GM21367 (cell line): ENCODE results near the gene CDCA7.
"Not testable (repeated sequence)": the region's sequence is repeated elsewhere in the genome, so short reads cannot be mapped to it uniquely, and the experiment has no call there.

Source experiments
- ATAC-seq: cut with Tn5 transposase; IDR thresholded peaks from one replicate; pipeline ENCODE4 v1.9.1; 2021; ENCODE audit not compliant: unreplicated experiment

The CDCA7 gene

DNA sequence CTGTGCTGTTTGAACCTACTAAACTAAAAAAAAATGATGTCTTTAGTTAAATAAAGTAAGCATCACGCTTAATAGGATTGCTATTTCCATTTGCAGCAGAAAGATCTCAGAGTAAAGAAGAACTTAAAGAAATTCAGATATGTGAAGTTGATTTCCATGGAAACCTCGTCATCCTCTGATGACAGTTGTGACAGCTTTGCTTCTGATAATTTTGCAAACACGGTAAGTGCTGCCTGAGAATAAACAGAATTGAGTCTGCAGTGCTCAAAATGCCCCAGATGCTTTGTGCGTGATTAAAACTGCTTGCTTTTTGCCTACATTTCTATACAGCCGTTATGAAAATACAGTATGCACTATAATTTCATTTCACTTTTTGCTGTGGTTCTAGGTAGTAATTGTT is 3.9 kb downstream of the CDCA7 start:
- no peak for ATAC-seq

DNA sequence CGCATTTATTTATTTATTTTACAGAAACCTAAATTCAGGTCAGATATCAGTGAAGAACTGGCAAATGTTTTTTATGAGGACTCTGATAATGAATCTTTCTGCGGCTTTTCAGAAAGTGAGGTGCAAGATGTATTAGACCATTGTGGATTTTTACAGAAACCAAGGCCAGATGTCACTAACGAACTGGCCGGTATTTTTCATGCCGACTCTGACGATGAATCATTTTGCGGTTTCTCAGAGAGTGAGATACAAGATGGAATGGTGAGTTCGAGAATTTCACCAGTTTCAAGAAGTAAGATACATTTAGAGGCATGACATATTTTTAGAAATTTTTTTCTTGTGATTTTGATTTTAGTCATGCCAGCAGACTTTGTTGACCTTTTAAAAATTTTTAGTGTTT is 4.6 kb downstream of the CDCA7 start:
- ATAC-seq: no peak

DNA sequence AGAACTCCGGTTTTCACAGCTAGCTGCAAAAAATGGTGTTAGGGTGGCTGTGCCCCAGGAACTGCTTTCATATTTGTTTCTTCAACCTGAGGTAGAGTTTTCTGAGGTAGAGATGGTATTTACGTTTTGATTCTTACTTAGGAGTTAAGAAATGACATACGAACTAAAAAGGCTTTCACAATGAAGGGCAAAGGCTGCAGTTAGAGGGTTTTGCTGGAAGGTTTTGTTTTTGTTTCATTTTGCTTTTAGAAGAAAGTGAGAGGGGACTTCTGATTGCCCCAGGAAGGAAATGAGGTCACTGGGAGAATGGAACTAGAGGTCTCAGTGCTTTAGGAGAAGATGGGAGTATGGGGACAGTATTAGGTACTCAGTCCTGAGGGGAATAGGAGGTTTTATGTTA is 15.5 kb downstream of the CDCA7 start:
- ATAC-seq: no peak

DNA sequence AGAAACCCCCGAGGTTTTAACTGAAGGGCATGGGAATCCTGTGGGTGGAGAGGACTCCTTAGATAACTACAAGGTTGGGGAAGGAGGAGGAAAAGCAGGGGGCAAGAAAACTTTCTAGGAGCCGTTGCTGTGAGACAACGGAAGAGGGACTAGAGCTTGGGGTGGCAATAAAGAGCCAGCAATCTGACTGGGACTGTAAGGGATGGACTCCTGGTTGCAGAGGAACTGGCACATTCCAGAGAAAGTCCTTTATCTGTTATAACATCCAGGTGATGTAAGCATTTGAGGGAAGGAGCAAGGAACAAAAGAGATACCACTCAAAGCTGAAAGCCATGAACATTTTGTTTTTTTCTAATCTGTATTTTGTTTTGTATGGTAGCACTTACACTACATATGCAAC is 16.4 kb downstream of the CDCA7 start:
- ATAC-seq: no peak

DNA sequence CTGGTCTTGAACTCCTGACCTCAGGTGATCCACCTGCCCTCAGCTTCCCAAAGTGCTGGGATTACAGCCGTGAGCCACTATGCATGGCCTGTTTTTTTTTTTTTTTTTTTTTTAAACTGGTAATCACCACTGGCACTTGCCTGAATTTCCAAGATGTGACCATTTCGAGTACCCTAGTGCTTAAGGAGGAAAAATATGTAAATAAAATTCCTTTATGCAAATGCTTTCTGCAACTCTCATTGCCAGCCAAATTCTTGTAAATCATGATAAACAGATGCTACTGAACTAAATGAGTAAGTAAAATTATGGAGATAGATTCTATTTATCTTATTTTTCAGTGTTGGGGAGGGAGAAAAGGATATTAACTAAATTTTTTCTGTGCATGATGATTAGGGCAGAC is 18.6 kb downstream of the CDCA7 start:
- no peak for ATAC-seq

DNA sequence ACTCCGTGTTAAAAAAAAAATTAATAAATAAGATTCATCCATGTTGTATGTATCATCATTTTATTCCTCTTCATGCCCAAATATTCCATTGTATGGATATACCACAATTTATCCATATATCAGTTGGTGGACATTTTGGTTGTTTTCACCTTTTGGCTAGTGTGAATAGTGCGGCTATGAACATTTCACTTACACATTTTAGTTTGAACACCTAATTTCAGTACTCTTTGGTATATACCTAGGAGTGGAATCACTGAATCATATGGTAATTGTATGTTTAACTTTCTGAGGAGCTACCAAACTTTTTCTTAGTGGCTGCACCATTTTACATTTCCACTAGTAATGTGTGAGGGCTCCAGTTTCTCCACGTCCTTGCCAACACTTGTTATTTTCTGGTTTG is 20.0 kb downstream of the CDCA7 start:
- no peak for ATAC-seq

DNA sequence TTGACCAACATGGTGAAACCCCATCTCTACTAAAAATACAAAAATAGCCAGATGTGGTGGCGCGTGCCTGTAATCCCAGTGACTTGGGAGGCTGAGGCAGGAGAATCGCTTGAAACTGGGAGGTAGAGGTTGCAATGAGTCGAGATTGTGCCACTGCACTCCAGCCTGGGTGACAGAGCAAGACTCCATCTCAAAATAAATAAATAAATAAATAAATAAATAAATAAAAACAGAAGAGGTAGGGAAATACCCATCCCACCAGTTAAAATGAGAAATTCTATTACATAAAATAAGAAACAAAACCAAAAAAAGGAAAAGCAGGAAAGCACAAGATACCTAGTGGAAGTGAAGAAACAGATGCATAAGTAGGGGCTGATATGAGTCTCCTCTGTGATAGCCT is 30.9 kb downstream of the CDCA7 start:
- ATAC-seq: not testable (repeated sequence)

DNA sequence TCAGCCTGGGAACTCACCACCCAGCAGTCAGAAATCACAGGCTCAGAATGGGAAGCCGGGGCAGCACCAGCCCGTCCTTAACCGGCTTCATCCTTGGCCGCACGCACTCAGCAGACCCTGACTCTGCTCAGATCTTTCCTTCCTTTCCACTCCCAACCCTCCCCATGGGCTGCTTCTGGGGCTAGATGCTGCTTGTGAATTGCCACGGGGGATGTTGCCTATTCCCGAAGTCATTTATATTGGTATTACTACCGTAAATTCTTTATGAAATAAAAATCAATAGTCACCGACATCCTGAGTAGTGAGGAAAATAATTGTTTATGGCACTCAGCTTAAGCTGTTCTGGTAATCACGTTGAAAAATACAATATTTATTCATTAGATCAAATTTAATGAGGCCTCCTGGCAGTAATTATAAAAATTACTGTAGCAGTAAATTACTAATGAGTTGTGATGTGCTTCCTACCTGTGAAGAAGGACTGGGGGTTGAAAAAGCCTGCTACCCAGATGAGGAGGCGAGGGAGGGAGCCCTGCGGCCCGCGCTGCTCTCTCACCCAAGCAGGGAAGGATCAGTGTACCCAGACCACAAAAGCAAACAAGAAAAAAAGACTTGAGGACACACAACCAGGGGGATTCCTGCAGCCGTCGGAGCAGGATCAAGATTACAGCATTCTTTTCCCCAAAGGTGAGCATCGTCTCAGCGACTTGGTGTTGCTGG is 31.5 kb downstream of the CDCA7 start:
- ATAC-seq: no peak

DNA sequence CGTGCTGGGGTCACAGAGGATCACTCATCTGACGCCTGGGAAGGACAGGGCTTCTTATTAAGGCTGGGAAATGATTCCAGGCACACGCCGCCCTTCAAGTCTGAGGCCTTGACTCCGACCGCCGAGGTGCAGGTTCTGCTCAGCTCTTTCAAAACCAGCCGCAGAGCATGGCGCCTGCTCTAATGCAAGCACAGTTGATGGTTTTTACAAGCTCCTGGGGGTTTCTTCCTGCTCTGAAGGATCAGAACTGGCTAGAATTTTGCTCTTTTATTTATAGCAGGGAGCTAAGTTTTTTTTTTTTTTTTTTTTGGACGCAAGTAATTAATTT is 32.0 kb downstream of the CDCA7 start:
- no peak for ATAC-seq

DNA sequence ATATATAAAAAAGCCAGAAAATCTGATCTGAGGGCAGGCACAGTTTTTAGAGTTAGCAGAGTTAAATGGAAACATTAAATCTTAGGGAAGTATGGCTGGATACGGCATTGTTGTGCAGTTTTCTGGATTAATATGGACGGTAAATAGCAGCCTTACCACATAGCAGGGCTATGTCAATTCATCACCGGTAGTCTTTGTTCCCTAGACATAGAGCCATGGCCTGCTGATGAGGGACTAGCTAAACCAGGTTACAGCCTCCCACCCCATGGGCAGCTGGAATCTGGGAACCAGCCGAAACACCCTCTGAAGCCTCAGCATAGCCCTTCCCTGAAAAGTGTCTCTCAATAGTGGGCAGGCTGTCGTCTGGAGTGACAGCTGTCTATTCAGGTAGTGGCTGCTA is 32.4 kb downstream of the CDCA7 start:
- ATAC-seq: no peak

DNA sequence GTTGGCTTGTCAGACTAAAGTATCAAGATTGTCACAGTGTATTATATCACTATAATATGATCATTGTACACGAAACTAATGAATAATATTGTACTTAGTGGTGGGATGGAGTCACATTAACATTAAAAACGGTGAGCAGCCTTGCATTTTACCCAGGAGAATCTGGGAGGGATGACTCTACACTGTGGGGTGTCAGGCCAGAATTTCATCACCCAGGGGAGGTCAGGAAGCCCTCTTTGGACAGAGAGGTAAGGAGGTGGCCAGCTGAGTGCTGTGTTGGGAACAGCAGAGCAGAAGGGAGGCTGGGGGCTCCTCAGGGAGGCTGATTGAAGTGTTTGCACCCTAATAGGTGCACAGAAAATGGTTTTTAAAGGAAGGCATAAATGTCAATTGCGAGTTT is 33.0 kb downstream of the CDCA7 start:
- ATAC-seq: no peak

DNA sequence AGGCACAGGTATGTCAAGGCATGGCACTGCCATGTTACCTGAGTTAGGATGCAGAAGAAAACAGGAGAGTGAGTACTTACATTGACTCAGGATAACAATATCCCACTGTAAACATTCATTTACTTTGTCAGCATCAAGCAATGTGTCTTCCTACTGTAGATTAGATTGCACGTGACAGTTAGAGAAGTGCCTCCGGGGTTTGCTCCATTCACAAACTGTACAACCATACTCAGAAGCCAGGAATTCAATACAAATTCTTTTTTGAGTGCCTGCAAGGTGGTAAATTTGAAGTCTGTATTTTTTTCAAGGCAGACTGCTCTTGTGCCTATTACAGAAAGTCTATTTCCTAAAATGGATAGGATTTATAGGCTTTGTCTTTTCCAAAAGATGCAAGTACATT is 34.1 kb downstream of the CDCA7 start:
- no peak for ATAC-seq

DNA sequence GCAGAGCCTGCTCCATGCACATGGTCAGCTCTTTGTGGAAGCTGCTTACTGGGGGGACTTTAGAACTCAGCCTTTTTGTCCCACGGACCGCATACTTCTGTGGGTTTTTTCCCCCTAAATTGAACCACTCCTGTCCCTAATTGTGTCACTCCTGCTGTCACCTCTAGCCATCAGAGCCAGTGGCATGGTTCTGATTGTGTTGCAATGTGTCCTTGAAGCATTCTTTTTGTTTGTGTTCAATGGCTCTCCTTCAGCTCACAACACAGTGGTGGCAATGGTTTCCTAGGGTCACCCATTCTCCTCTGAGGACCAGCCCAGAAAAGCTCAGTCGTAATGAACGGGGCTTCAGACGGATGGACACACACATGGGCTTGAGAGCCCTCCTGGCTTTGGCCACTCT is 35.4 kb downstream of the CDCA7 start:
- no peak for ATAC-seq

DNA sequence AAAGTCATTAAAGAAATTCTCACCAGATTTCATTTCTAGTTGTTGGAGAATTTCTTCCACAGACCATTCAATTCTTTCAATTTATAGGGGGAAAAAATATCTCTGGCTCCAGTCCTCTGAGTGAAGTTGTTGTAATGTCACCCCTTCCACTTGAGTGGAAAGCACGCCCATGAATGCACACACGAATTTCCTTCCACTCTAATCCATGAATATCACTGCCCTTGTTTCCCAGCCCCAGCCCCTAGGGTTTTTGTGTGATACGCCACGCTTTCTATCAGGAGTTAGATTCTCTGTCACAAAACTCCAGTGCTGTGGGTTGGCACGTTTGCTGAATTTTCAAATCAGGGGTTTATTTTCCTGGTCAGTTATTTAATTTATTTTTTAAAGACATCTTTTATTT is 38.1 kb downstream of the CDCA7 start:
- ATAC-seq: no peak

DNA sequence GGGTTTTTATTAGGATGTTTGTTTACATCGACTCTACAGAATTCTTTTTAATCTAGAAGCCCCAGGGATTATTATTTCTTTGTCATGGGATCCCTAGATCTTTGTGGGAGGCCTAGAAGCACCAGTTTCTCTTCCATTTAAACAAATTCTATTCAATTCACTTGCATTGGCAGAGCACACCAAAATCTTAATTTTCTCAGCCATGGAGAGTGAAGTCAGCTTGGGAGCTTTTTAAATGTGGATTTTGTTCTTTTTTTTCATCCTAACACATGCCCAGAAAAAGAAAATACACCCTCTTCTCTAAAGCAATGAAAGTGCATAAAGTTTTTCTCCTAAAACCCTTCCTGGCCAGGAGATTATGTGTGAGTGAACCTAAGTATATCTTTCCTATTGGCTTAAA is 38.5 kb downstream of the CDCA7 start:
- ATAC-seq: no peak

DNA sequence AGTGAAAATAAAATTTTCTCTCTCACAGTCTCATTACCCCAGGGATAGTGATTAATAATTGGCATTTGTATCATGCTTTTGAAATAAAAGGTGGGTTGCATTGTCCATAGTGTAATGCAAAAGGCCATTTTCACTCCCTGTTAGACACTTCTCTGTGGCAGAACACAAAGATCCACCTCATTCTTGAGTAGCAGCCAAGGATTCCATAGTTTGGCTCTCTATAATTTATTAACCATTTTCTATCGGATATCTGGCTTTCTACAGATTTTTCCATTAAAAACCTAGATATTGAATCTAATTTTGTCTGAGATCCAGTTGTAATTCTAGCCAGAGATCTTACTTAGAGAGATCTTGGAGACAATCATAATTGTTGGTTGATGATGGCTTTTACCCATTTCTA is 39.0 kb downstream of the CDCA7 start:
- no peak for ATAC-seq

DNA sequence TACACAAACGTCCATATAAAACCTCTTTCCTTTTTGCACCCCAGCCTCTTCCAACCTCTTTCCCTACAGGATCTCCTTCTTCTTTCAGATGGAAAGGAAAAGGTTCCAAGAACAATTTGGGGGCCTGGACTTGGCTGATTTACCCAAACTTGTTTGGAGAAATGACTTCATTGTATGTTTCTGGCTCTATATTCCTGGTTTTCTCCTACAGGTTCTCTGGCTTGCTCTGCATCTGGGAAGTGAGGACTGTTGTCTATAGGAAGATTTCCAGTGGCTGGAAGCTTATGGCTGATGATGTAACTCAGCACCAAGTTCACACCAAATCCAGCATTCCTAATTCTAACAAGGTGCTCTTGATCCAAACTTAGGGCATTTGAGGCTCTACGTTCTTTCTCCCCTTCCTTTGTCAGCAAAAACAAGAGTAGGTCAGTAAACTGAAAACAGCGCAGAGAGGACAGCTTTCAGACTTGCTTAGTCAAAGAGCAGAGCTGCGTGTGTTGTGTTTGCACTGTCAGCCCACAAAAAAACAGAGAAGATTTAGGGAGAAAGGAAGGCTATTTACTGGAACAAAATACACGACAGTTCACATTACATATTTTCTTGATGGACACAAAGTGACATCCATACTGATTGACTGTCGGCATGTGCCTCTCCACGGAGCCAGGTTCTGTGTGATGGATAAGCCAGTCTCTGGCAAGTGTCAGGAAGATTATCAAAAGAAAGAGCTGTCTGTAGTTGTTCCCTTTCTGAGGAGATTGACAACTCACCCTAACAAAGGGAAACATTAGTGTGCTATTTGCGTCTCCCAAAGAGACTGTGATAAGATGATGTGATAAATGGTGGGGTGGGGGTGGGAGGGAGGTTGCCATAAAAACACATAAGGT is 39.7 kb downstream of the CDCA7 start:
- no peak for ATAC-seq

DNA sequence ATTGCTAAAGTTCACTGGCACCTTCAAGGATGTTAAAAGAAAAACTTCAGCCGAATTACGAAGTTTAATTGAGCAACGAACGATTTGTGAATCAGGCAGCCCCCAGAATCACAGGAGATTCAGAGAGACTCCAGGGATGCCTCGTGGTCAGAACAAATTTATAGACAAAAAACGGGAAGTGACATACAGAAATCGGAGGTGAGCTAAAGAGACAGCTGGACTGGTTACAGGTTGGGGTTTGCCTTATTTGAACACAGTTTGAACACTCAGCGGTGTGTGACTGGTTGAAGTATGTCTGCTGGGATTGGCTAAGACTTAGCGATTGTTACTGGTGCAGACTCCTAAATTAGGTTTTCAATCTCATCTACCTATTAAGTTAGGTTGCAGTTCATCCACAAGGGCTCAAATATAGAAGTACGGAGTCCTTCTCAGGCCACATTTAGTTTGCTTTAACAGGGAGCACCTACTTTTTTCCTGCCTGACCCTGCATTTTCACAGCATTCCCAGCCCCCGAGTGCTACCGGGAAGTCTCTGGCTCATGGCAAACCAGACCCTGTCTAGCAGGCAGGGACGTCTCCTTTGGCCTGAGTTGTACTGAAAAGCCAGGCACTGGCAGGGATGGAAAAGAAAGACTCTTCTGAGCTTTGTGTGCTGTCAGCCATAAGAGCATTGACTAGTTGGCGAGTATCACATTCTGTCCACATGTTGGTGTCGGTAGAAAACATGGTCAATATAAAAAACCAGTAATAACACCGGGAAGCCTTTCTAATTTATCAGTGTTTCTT is 41.1 kb downstream of the CDCA7 start:
- no peak for ATAC-seq

DNA sequence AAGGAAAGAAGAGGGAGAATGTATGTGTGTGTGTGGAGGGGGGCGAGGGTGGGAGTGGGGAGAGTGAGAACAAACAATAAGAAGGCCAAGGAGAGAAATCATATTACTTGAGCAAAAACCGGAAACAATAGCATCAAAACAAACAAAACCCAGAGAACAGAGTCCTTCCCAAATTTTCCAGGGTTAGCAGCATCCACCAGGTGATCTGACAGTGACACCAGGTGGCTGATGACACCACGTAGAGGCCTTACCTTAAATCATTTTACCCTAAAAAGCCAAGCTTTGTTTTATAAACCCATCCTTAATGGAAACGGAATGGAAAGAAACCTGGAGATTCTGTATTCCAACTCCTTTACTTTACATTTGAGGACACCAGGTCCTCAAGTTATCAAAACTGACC is 42.9 kb downstream of the CDCA7 start:
- ATAC-seq: no peak

DNA sequence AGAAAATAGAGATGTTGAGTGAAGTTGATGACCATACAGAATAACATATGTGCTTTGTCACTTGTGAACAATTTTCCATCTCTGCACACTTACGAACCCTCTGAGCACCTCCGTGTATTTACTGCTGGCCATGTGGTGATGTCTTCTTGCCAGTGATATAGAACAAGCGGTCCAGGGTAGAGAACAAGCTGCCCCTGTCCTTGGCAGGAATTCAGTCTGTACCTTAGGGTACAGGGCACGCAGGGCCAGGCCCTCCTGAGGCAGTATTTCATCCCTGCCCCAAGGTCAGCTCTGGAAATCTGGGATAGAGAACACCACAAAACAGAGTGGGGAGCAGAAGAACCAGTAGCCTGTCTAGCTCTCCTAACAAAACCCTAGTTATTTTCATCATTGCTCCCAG is 44.6 kb downstream of the CDCA7 start:
- ATAC-seq: no peak

DNA sequence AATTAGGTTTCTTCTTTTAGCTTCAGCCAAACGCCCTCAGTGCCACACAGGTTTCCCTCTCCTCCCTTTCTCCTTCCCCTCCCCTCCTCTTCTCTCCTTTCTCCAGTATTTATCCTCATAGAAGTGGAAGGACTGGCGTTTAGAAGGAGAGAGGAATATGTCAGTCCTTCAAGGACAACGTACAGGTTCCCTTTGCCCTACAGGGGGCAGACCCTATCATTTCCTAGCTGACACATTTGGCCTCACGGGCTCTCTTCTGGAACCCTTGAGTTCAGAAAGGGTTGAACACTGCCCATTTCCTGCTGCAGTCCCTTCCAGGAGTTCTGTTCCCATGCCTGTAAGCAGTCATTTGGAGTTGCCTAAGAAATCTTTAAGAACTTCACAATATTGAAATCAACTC is 46.1 kb downstream of the CDCA7 start:
- ATAC-seq: no peak

DNA sequence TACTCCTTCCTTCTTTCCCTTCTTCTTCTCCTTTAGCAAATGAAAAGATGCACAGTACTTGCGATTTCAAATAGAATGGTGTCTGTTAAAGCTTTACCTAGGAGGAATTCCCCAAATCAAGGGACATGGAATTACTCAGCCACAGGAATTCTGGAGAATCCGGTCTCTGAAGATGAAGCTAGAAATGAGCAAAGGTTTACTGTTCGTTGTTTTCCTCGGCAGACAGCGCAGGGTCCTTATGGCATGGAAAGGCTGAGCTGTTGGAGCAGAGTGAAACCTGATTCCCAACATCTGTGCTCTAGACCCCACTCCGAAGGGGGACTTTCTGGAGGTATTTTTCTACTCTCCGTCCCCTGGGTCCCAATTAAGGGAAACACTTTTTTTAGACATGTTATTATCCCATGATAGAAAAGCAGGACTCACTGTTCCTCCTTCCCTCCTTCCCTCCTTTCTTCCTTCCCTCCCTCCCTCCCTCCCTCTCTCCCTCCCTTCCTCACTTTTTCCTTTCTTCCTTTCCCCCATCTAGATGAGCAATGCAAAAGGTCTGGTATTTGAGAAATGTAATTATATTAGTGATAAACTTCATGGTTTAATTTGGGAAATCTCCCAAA is 47.1 kb downstream of the CDCA7 start:
- ATAC-seq: no peak
